H9 (cell line): ENCODE measurements around the gene ELOVL6. TPM values are rescaled to one million over a fixed set of nuclear protein-coding genes. Genes with fewer than 3 reads are reported as not detected.

Source experiments
- DNase-seq: peaks from one replicate; pipeline ENCODE4 v3.0.0-alpha.2; 2017
- H2AFZ ChIP-seq: one replicate; pipeline ENCODE4 v1.6.1; 2013; ENCODE audit warnings: mild to moderate bottlenecking, low read length, control low read depth, moderate library complexity
- H2AK5ac ChIP-seq: 2 replicates; pipeline ENCODE4 v1.6.1; 2013; ENCODE audit warnings: low read length, control low read depth, mixed read lengths; ENCODE audit not compliant: insufficient read length
- H2BK120ac ChIP-seq: one replicate; pipeline ENCODE4 v1.6.1; 2013; ENCODE audit warnings: low read depth, mild to moderate bottlenecking, low read length, control low read depth, inconsistent platforms; ENCODE audit not compliant: poor library complexity, severe bottlenecking
- H2BK12ac ChIP-seq: 2 replicates; pipeline ENCODE4 v1.6.1; 2013; ENCODE audit warnings: low read length, control low read depth, mixed read lengths, low read depth; ENCODE audit not compliant: insufficient read length
- H2BK15ac ChIP-seq: 2 replicates; pipeline ENCODE4 v1.6.1; 2013; ENCODE audit warnings: low read depth, low read length, control low read depth
- H2BK20ac ChIP-seq: one replicate; pipeline ENCODE4 v1.6.1; 2013; ENCODE audit warnings: low read depth, mild to moderate bottlenecking, low read length, control low read depth, inconsistent platforms; ENCODE audit not compliant: poor library complexity, severe bottlenecking
- H2BK5ac ChIP-seq: 2 replicates; pipeline ENCODE4 v1.6.1; 2013; ENCODE audit warnings: low read length, control low read depth, mixed read lengths; ENCODE audit not compliant: insufficient read length
- H3K14ac ChIP-seq: 2 replicates; pipeline ENCODE4 v1.6.1; 2013; ENCODE audit warnings: low read length, control low read depth; ENCODE audit not compliant: insufficient read depth
- H3K18ac ChIP-seq: 2 replicates; pipeline ENCODE4 v1.6.1; 2013; ENCODE audit warnings: low read depth, mild to moderate bottlenecking, mixed read lengths, low read length, control low read depth; ENCODE audit not compliant: insufficient read length
- H3K23ac ChIP-seq: 2 replicates; pipeline ENCODE4 v1.6.1; 2013; ENCODE audit warnings: low read length, control low read depth, mixed read lengths, low read depth; ENCODE audit not compliant: insufficient read length
- H3K23me2 ChIP-seq: 2 replicates; pipeline ENCODE4 v1.6.1; 2013; ENCODE audit warnings: low read depth, mild to moderate bottlenecking, mixed read lengths, low read length, control low read depth; ENCODE audit not compliant: insufficient read length, poor library complexity, severe bottlenecking
- H3K27ac ChIP-seq: 2 replicates; pipeline ENCODE4 v1.5.1; 2013; ENCODE audit warnings: low read length, control low read depth, mixed read lengths, low read depth; ENCODE audit not compliant: insufficient read length
- H3K27me3 ChIP-seq: 2 replicates; pipeline ENCODE4 v1.6.1; 2013; ENCODE audit warnings: low read length, control low read depth, inconsistent platforms; ENCODE audit not compliant: insufficient read depth
- H3K4ac ChIP-seq: 2 replicates; pipeline ENCODE4 v1.6.1; 2013; ENCODE audit warnings: low read depth, mild to moderate bottlenecking, control low read depth, inconsistent platforms, low read length, moderate library complexity
- H3K4me1 ChIP-seq: 2 replicates; pipeline ENCODE4 v1.6.1; 2013; ENCODE audit warnings: low read length, control low read depth, inconsistent platforms; ENCODE audit not compliant: insufficient read depth
- H3K4me2 ChIP-seq: 2 replicates; pipeline ENCODE4 v1.6.1; 2013; ENCODE audit warnings: low read length, control low read depth, mixed read lengths; ENCODE audit not compliant: insufficient read length, insufficient read depth
- H3K56ac ChIP-seq: 2 replicates; pipeline ENCODE4 v1.6.1; 2013; ENCODE audit warnings: low read depth, mild to moderate bottlenecking, mixed read lengths, low read length, control low read depth; ENCODE audit not compliant: insufficient read length
- H3K79me1 ChIP-seq: 2 replicates; pipeline ENCODE4 v1.6.1; 2013; ENCODE audit warnings: low read depth, mild to moderate bottlenecking, moderate library complexity, low read length, control low read depth, inconsistent platforms; ENCODE audit not compliant: insufficient read depth, poor library complexity, severe bottlenecking
- H3K79me2 ChIP-seq: 2 replicates; pipeline ENCODE4 v1.6.1; 2013; ENCODE audit warnings: low read length, control low read depth, inconsistent platforms; ENCODE audit not compliant: insufficient read depth
- H3K9ac ChIP-seq: 2 replicates; pipeline ENCODE4 v1.6.1; 2013; ENCODE audit warnings: low read length, control low read depth, mixed read lengths; ENCODE audit not compliant: insufficient read length; ENCODE audit errors: extremely low read depth
- H3K9me3 ChIP-seq: one replicate; pipeline ENCODE4 v1.6.1; 2013; ENCODE audit warnings: low read depth, low read length, inconsistent platforms; ENCODE audit not compliant: control insufficient read depth
- H3T11ph ChIP-seq: one replicate; pipeline ENCODE4 v1.6.1; 2013; ENCODE audit warnings: mild to moderate bottlenecking, low read length, control low read depth, inconsistent platforms
- H4K20me1 ChIP-seq: one replicate; pipeline ENCODE4 v1.6.1; 2013; ENCODE audit not compliant: control insufficient read depth, insufficient read length, insufficient read depth
- H4K5ac ChIP-seq: 2 replicates; pipeline ENCODE4 v1.6.1; 2013; ENCODE audit warnings: low read depth, mild to moderate bottlenecking, mixed read lengths, low read length, control low read depth; ENCODE audit not compliant: insufficient read length
- H4K8ac ChIP-seq: replicated peaks from 2 replicates; pipeline ENCODE4 v1.6.1; 2013; ENCODE audit warnings: low read length, control low read depth, mixed read lengths, low read depth; ENCODE audit not compliant: insufficient read length
- H4K91ac ChIP-seq: 2 replicates; pipeline ENCODE4 v1.6.1; 2013; ENCODE audit warnings: low read depth, mild to moderate bottlenecking, moderate library complexity, mixed read lengths, low read length, control low read depth; ENCODE audit not compliant: insufficient read length
- H3K27ac Mint-ChIP-seq, 3 experiments: 2 replicates in 2 of 3; 3 replicates in 1 of 3; pipeline ENCODE4 v1.8.0; 2020 to 2021; ENCODE audit warnings: mixed read lengths in 3 of 3, mild to moderate bottlenecking in 1 of 3, moderate library complexity in 1 of 3
- H3K27me3 Mint-ChIP-seq: 2 replicates; pipeline ENCODE4 v1.8.0; 2021; ENCODE audit warnings: low read depth, mild to moderate bottlenecking, moderate library complexity, mixed read lengths
- H3K36me3 Mint-ChIP-seq, 3 experiments: 2 replicates in 2 of 3; 3 replicates in 1 of 3; pipeline ENCODE4 v1.8.0; 2020 to 2021; ENCODE audit warnings: low read depth in 3 of 3, mixed read lengths in 3 of 3; ENCODE audit not compliant: insufficient read depth in 1 of 3
- H3K4me1 Mint-ChIP-seq, 2 experiments: 2 replicates each; pipeline ENCODE4 v1.8.0; 2020; ENCODE audit warnings: mixed read lengths in 2 of 2
- H3K4me3 Mint-ChIP-seq, 2 experiments: 2 replicates in 1 of 2; 3 replicates in 1 of 2; pipeline ENCODE4 v1.8.0; 2020 to 2021; ENCODE audit warnings: mild to moderate bottlenecking in 2 of 2, mixed read lengths in 2 of 2, moderate library complexity in 1 of 2
- H3K9me3 Mint-ChIP-seq, 2 experiments: 2 replicates in 1 of 2; 3 replicates in 1 of 2; pipeline ENCODE4 v1.8.0; 2020; ENCODE audit warnings: mild to moderate bottlenecking in 2 of 2, mixed read lengths in 2 of 2, moderate library complexity in 1 of 2
- WGBS: extraction: QIAGEN DNeasy Blood & Tissue Kit; methylation state at CpG from one replicate; pipeline ENCODE4 v1.1.7; 2013; ENCODE audit warnings: missing lambda C conversion rate, low lambda C conversion rate, mixed read lengths; ENCODE audit not compliant: insufficient read length; ENCODE audit errors: extremely low coverage; 5-methylcytosine and 5-hydroxymethylcytosine counted together
- total RNA-seq: library from RNA; stranded (reverse); gene quantifications from 2 replicates; pipeline ENCODE4 v1.2.1, GENCODE V29; 2021
- TF ChIP-seq, protein P1 (sequence below): fragments of 200-600 bp; sonication (generic); conservative IDR thresholded peaks from 3 replicates; pipeline ENCODE4 v1.8.0; 2021; ENCODE audit warnings: antibody characterized with exemption, mild to moderate bottlenecking

Gene ELOVL6
- total RNA-seq, 1 experiment from 2014 or later = 64.6 TPM

DNA sequence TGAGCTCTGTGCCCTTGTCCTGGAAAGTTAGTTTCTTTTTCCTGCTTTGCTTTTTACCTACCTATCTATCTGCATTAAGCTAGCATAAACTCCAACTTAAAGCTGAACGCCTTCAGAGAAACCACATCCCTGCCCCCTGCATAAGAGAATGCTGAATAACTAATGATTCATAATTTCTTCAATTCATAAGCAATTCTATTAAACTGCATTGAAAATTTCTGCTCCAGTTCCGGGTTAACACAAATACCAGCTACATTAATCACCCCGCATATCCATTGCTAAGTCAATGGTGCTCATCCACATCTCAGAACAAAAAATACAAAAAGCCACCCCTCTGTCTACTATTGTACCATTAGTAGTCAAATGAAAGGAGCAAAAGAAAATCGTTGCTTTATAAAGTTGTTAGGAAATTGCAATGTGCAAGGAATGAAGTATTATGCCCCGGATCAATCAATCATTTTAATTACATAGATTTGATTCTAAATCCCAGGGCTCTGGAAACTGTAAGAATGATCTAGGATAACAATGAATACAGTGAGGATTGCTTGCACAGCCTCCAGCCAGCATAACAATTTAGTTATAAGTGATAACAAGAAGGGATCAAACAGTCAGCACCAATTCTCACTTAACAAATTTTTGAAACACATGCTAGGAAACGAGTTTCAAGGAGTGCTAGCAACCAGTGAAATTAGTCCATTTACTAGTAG lies 106.8 kb downstream of the ELOVL6 start:
- Histone ChIP-seq H2BK20ac (no peak overlapping the region), H3K27me3 (no peaks in the 10 kb centered on the region), H2BK12ac (no peak overlapping the region), H2BK5ac (no peak overlapping the region), H3K23ac (no peak overlapping the region), H3K27ac (no peak overlapping the region), H3K4ac (no peak overlapping the region), H4K5ac (no peak overlapping the region), H3K14ac (no peak overlapping the region), H2AFZ (no peak overlapping the region), H3K4me1 (peaks cover 8% of the 10 kb centered on the region), H2BK120ac (no peak overlapping the region), H3K79me2 (no peaks in the 10 kb centered on the region), H4K8ac (no peak overlapping the region), H3K18ac (no peak overlapping the region), H3T11ph (no peak overlapping the region), H4K91ac (no peak overlapping the region), H2BK15ac (no peak overlapping the region), H3K9ac (no peak overlapping the region), H3K4me2 (no peak overlapping the region), H3K79me1 (no peaks in the 10 kb centered on the region), H3K9me3 (no peaks in the 10 kb centered on the region), H2AK5ac (no peak overlapping the region), H4K20me1 (no peaks in the 10 kb centered on the region), H3K23me2 (no peaks in the 10 kb centered on the region), H3K56ac (no peak overlapping the region)
- no CpG with 5 or more reads among the region's 6 CpGs for WGBS
- no peak for DNase-seq
- Mint-ChIP-seq H3K36me3 (peaks cover 2 to 9% (median 3%) of the 10 kb centered on the region in 3 experiments; a peak in 3 of 7 replicates), H3K27ac (peak overlapping the region in 2 of 3 experiments; percentile 17 to 37; a peak in 2 of 7 replicates), H3K4me1 (peaks cover 27 to 42% of the 10 kb centered on the region in 2 experiments), H3K27me3 (no peaks in the 10 kb centered on the region), H3K4me3 (no peak overlapping the region), H3K9me3 (no peaks in the 10 kb centered on the region)
- TF ChIP-seq, protein P1, sequence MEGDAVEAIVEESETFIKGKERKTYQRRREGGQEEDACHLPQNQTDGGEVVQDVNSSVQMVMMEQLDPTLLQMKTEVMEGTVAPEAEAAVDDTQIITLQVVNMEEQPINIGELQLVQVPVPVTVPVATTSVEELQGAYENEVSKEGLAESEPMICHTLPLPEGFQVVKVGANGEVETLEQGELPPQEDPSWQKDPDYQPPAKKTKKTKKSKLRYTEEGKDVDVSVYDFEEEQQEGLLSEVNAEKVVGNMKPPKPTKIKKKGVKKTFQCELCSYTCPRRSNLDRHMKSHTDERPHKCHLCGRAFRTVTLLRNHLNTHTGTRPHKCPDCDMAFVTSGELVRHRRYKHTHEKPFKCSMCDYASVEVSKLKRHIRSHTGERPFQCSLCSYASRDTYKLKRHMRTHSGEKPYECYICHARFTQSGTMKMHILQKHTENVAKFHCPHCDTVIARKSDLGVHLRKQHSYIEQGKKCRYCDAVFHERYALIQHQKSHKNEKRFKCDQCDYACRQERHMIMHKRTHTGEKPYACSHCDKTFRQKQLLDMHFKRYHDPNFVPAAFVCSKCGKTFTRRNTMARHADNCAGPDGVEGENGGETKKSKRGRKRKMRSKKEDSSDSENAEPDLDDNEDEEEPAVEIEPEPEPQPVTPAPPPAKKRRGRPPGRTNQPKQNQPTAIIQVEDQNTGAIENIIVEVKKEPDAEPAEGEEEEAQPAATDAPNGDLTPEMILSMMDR = no peak
